ENCODE measurements around the gene ADRB2. TPM values are rescaled to one million over a fixed set of nuclear protein-coding genes. Genes with fewer than 3 reads are reported as not detected.
A peak's percentile ranks its signal among the peaks of the same experiment; 100 is the strongest.

ADRB2 gene
- total RNA-seq, 2 donors from 2014 or later = 6.8 to 29.0 TPM

GRCh38 chr5:148808864-148809642 is 17.4 kb upstream of the ADRB2 start:
- Histone ChIP-seq H3K4me3 (peak overlapping the region; percentile 0 to 18), H3K27me3 (replicated peaks; ENCODE audit: insufficient read depth) (no peaks in the 10 kb centered on the region), H3K4me1 (replicated peaks) (no peaks in the 10 kb centered on the region), H3K9me3 (no peaks in the 10 kb centered on the region), H3K27ac (peak overlapping the region in 1 of 2 donors; percentile 37), H3K36me3 (no peaks in the 10 kb centered on the region)
- DNase-seq (ENCODE audit: low spot score) = no peak
- intact Hi-C loops (cut with DNase I) = no loop called here
- TF ChIP-seq POLR2A (IDR thresholded peaks at IDR 0.05) (no peak), POLR2AphosphoS5 (IDR thresholded peaks at IDR 0.05) (peak; percentile 2)
- WGBS = 21% methylated on average over 10 of the region's 10 CpGs

DNA sequence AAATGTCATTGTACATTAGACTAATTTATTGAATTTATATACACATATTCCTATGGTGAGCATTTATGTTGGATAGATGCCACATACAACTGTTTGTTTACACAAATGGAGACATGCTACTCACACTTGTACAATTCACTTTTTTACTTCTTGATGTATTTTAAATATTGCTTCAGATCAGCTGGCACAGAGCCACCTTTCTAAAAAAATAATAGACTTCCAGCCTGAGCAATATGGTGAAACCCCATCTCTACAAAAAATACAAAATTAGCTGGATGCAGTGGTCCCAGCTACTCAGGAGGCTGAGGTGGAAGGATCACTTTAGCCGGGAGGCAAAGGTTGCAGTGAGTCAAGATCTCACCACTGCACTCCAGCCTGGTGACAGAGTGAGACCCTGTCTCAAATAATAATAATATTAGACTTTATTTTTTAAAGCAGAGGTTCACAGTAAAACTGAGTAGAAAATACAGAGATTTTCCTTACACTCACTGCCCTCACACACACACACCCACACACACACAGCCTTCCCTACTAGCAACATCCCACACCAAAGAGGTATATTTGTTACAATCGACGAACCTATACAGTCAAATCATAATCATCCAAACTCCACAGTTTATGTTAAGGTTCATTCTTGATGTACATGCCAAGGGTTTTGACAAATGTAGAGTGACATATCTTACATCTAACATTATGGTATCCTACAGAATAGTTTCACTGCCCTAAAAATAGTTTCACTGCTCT is 16.5 kb upstream of the ADRB2 start:
- Histone ChIP-seq H3K4me3 (no peak overlapping the region), H3K27ac (peak overlapping the region in 1 of 2 donors; percentile 37), H3K36me3 (no peaks in the 10 kb centered on the region), H3K9me3 (no peaks in the 10 kb centered on the region), H3K27me3 (replicated peaks; ENCODE audit: insufficient read depth) (no peaks in the 10 kb centered on the region), H3K4me1 (replicated peaks) (no peaks in the 10 kb centered on the region)
- intact Hi-C loops (cut with DNase I) = no loop called here
- TF ChIP-seq POLR2A (IDR thresholded peaks at IDR 0.05) = no peak
- no peak for TF ChIP-seq CTCF (IDR thresholded peaks at IDR 0.05)
- TF ChIP-seq POLR2AphosphoS5 (IDR thresholded peaks at IDR 0.05) = no peak
- DNase-seq (ENCODE audit: low spot score) = no peak
- 87% methylated on average over 3 of the region's 3 CpGs for WGBS

GRCh38 chr5:148810823-148811222 is 15.6 kb upstream of the ADRB2 start:
- no peak overlapping the region for H3K27ac ChIP-seq
- H3K9me3 ChIP-seq = no peaks in the 10 kb centered on the region
- H3K36me3 ChIP-seq = no peaks in the 10 kb centered on the region
- no peak overlapping the region for H3K4me3 ChIP-seq
- H3K4me1 ChIP-seq (replicated peaks) = no peaks in the 10 kb centered on the region
- DNase-seq (ENCODE audit: low spot score) = no peak
- TF ChIP-seq POLR2AphosphoS5 (IDR thresholded peaks at IDR 0.05) (no peak), POLR2A (IDR thresholded peaks at IDR 0.05) (no peak), CTCF (IDR thresholded peaks at IDR 0.05) (no peak)
- no peaks in the 10 kb centered on the region for H3K27me3 ChIP-seq (replicated peaks; ENCODE audit: insufficient read depth)
- intact Hi-C loops (cut with DNase I) = no loop called here
- WGBS = 100% methylated on average over 2 of the region's 2 CpGs

DNA sequence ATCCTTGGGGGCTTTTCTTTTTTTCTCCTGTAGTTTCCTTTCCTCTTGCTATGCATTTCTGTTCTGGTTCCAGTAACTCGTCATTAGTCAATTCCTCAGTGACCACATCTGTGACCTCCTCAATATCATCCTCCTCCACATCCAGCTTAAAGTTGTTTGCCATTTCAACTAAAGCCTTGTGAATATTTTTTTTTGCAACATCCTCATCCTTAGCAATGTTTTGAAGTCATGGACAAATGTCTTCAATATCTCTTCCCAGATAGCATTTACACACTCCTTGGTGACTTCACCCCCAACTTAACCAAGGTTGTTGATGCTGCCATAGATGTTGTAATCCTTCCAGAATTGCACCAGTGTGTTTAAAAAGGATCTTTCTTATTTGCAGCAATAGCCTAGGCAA is 14.7 kb upstream of the ADRB2 start:
- TF ChIP-seq CTCF (IDR thresholded peaks at IDR 0.05) = no peak
- no peak for TF ChIP-seq POLR2A (IDR thresholded peaks at IDR 0.05)
- TF ChIP-seq POLR2AphosphoS5 (IDR thresholded peaks at IDR 0.05) = no peak
- Histone ChIP-seq H3K36me3 (no peaks in the 10 kb centered on the region), H3K4me1 (replicated peaks) (no peaks in the 10 kb centered on the region), H3K27ac (no peak overlapping the region), H3K27me3 (replicated peaks; ENCODE audit: insufficient read depth) (no peaks in the 10 kb centered on the region), H3K4me3 (no peak overlapping the region), H3K9me3 (no peaks in the 10 kb centered on the region)
- WGBS = 82% methylated on average over 1 of the region's 1 CpG
- no peak for DNase-seq (ENCODE audit: low spot score)
- intact Hi-C loops (cut with DNase I) = no loop called here

GRCh38 chr5:148815086-148815485 is 11.3 kb upstream of the ADRB2 start:
- Histone ChIP-seq H3K27me3 (replicated peaks; ENCODE audit: insufficient read depth) (no peaks in the 10 kb centered on the region), H3K4me3 (no peak overlapping the region), H3K4me1 (replicated peaks) (no peaks in the 10 kb centered on the region), H3K9me3 (no peaks in the 10 kb centered on the region), H3K27ac (no peak overlapping the region), H3K36me3 (no peaks in the 10 kb centered on the region)
- intact Hi-C loops (cut with DNase I) = no loop called here
- WGBS = 67% methylated on average over 2 of the region's 2 CpGs
- TF ChIP-seq CTCF (IDR thresholded peaks at IDR 0.05) (no peak), POLR2A (IDR thresholded peaks at IDR 0.05) (no peak), POLR2AphosphoS5 (IDR thresholded peaks at IDR 0.05) (no peak)
- DNase-seq (ENCODE audit: low spot score) = no peak
